GM19467 (cell line): ENCODE results near the gene CASP1.
"Not testable (repeated sequence)": the region's sequence is repeated elsewhere in the genome, so short reads cannot be mapped to it uniquely, and the experiment has no call there.

Source experiments
- ATAC-seq: cut with Tn5 transposase; IDR thresholded peaks from one replicate; pipeline ENCODE4 v1.9.1; 2021; ENCODE audit warnings: mild to moderate bottlenecking, moderate library complexity; ENCODE audit not compliant: unreplicated experiment

Gene CASP1

DNA sequence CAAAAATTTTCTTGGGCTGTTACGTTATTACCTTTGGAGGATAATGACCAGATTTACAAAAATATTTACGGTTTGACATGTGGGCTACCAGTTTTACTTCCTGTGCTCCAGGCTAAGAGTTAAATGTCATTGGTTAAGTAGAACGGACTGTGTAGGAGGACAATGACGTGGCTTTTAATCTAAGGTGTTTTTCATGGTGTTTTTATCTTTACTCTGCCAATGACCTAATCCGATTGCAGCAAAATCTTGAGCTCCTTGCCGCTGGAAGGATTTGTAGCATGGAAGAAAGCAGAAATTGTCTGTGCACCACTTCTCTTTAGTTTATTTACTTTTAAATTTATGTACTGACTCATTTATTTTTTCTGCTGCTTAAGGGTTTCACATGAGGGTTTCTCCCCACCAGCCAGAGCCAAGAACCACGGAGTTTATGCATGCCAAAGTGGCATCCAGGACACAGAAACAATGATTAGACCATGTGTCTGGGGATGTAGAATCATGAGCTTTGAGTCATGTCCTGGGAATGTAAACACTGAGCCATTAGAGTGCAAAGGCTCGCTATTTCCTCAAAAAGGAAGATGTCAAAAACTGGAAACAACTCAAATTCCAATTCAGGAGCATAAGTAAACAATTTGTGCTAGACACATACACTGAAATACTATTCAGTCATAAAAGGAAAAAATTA is 12.1 kb upstream of the CASP1 start:
- no peak for ATAC-seq

GRCh38 chr11:105045676-105046296 is 10.8 kb upstream of the CASP1 start:
- no peak for ATAC-seq

GRCh38 chr11:105044557-105045524 is 9.9 kb upstream of the CASP1 start, which contains the start of gene CARD16:
TSS of gene CARD16 (minus strand) at chr11:105045335. CDS start at chr11:105045297, 38 bp downstream.
- peak; percentile 99 for ATAC-seq

DNA sequence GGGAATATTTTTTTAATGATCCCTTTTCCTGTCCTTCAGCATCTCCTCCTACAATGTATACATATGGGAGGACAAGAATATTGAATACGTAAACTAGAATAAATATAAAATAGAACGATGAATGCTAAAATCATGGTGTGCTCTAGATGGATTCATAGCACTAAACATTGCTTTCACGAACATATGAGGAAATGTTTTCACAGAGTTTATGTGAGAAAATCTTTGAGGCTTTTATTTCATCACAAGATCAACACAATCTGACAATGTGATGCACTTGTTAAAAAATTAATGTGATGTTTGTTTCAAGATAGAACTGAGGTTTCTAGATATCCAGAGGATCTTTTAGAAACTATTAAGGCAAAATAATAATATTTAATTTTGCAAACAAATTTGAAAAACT is 7.2 kb upstream of the CASP1 start:
- ATAC-seq: no peak

DNA sequence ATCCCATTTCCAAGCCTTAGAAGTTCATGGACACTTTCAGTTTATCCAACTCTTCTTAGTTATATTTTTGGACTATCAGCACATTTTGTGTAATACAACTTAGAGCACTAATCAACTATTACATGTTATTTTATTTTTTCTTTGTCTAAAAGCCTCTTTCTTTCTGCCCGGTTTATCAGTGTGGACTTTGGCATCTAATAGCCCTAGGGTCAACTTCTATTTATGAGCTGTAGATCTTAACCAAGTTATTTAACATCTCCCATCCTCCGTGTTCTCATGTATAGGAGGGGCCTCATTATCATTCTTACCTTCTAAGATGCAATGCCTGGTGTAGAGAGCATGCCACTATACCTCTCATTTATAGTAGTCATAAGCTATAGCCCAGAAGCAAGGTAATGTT is 5.8 kb upstream of the CASP1 start:
- no peak for ATAC-seq

GRCh38 chr11:105034388-105034787 is 556 bp downstream of the CASP1 start:
- ATAC-seq: not testable (repeated sequence)

DNA sequence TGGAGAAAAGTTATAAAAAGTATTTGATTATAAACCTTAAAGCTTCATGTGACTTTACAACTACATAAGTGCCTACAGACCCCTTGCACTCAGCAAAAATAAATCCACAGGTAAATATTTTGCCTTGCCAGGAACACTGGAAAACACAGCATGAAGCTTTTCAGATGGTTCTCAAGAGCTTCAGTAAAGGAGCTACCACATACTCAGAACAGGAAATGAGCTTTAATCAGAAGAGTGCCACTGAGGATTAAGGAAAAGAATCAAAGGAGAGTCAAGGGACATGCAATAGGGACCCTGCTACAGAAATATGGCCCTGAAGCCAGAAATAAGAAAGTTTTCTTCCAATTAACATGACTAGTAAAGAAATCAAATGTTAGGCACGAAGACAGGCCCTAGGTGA is 1.2 kb downstream of the CASP1 start:
- ATAC-seq: no peak

- ATAC-seq: no peak
Observed at GRCh38 chr11:105033343-105033742, 1.6 kb downstream of the CASP1 start.

- ATAC-seq: no peak
Observed at GRCh38 chr11:105032495-105032894, 2.4 kb downstream of the CASP1 start.

GRCh38 chr11:105027678-105028077 is 7.3 kb downstream of the CASP1 start:
- no peak for ATAC-seq

DNA sequence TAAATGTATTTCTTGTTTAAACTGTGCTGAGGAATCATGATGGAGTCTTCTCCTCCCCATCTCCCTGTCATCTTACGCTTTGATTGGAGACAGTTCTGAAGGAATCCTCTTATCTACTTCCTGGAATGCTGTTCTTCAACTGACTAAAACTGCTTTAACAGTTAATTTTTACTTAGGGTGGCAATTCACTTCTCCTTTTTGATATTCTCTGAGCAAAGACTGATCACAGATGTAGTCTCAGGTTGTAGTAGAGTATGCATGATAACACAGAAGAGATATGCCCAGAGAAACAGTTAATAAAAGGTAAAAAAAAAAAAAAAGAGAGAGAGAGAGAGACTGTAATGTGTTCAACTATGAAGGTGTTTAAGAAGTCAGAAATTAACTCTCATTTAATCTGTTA is 10.6 kb downstream of the CASP1 start:
- no peak for ATAC-seq

DNA sequence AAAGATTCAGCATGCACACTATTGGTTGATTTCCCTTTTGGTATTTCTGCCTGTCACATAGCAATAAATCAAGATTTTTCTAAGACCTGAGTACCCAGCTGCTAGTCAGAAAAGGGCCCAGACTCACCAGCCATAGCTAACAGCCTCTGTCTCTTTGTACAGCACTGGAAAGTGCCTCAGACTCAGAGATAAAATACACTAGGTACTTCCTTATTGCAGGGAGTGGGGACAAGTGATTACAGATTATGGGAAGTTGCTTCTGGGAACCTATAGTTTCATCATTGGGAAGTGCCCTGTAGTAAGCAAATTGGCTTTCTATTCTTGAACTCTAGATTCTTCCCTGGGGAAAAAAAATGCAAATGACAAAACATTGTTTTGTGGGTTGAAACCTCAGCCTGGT is 11.9 kb downstream of the CASP1 start, which contains the start of gene CASP5:
CASP5 (minus strand) TSS at position 166 of the 400 bp plus-strand sequence; CDS start at position 134, 32 bp downstream.
- no peak for ATAC-seq

- ATAC-seq: no peak
Observed at GRCh38 chr11:105022527-105022926, 12.4 kb downstream of the CASP1 start.

DNA sequence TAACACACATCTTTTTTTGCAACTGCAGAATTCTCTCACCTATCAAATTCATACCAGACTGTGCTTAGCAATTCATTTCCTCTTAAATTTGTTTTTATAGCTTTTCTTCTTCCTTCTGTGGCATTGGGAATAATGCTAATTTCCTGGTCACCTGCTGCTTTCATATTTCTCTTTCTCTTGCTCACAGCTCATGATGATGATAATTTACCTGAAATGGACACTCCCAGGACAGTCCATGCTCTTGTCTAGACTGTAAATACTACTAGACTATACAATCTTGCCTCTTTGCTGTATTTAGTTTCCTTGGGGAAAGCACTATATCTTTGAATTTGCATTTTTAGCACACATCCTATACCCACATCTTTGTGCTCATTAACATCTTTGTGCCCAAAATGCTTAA is 27.5 kb downstream of the CASP1 start:
- no peak for ATAC-seq

DNA sequence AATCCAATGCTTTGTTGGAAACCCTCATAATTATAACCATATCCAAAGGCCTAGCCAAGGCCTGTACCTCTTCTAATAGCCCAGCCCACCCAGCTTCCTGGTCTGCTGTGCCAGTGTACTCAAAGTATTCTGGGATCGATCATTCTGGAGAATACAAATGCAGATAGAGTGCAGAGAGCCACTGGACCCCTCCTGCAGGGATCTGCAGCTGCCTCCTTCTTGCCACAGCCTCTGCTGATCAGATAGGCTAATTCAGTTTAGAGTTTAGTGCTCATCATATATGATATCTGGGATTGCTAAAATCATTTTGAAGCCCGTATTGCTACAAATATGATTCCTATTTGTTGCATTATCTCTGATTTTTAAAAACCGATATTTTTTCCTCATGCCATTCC is 29.5 kb downstream of the CASP1 start:
- no peak for ATAC-seq

DNA sequence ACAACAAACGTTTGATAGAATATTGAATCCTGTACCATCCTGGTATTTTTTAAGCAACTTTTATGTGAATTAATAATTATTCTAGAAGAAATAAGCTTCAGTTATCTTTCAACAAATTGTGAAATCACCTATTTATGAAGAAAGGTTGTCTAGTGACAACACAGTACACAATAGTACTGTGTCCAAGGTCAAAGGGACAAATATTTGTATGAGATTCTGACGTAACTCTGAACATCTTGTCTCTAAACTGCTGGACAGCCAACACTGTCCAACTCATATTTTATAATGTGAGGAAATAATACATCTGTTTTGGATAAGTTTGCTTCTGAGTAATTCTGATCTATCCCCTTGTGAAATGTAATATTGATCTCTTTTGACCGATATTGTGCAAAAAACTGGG is 30.9 kb downstream of the CASP1 start:
- no peak for ATAC-seq

GRCh38 chr11:105003151-105003550 is 31.8 kb downstream of the CASP1 start:
- no peak for ATAC-seq

GRCh38 chr11:105000797-105001196 is 34.1 kb downstream of the CASP1 start:
- peak; percentile 92 for ATAC-seq

GRCh38 chr11:105000167-105000566 is 34.8 kb downstream of the CASP1 start:
- no peak for ATAC-seq

- no peak for ATAC-seq
Observed at GRCh38 chr11:104999721-105000120, 35.2 kb downstream of the CASP1 start.

- ATAC-seq: no peak
Observed at GRCh38 chr11:104997288-104997687, 37.7 kb downstream of the CASP1 start.
